ENCODE results near the gene CHRNB1. TPM values are rescaled to one million over a fixed set of nuclear protein-coding genes. Genes with fewer than 3 reads are reported as not detected.

The CHRNB1 gene
- total RNA-seq, 3 donors from 2014 or later (not counting 1 experiment from before 2014, with no cell fraction given), result 9.8 to 10.4 (median 10.2) TPM

- intact Hi-C loops (cut with micrococcal nuclease), result no loop called here
Observed at GRCh38 chr17:7476951-7477350, 32.1 kb downstream of the CHRNB1 start.

DNA sequence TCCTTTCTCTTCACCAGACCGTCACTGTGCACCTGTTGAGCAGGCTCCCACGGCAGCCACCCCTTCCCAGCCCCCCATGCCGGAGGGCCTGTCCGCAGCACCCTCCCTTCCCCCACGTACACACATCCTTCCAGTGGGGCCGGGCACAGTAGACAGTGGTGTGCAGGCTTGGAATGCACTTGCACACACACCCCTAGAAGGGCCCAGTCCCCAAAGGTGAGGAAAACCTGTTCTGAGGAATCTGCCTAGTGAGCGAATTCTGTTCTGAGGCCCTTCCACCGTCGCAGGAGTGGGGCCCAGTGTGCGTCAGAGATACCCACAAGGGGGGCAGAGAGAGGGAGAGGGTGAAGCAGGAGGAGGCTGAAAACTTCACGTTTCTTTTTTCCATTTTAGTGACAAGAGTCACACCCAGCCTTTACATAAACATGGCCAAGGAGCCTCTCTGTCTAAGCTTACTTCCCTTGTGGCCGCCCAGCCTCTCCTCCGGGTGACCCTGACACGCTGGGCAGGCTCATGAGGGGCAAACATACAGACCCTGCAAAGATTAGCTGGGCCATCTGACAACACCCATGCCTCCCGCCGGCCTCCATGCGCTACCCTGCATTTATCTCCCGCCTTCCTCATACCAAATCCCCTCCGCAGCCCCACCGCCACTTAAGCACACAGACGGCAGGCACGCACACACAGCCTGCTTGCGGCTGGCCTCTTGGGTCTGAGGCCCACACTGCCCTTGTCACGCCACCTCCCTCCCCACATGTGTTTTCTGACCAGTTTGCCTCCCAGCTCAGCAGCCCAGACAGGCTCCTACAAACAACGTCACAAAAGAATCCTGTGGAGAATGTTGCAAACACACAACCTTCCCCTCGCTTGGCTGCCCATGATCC is 32.8 kb downstream of the CHRNB1 start:
- Histone ChIP-seq H3K27me3 (ENCODE audit: control insufficient read depth, insufficient read depth, low read length) (no peaks in the 10 kb centered on the region), H3K36me3 (ENCODE audit: control insufficient read depth, insufficient read depth, low read length) (no peaks in the 10 kb centered on the region), H3K4me1 (ENCODE audit: control insufficient read depth, insufficient read depth, low read length) (peaks cover 54% of the 10 kb centered on the region), H3K4me3 (ENCODE audit: low read length) (peak overlapping the region; percentile 74), H3K27ac (ENCODE audit: low read length) (peak overlapping the region; percentile 94), H3K9me3 (ENCODE audit: control insufficient read depth, insufficient read depth, low read length) (no peaks in the 10 kb centered on the region)
- peak in 2 of 3 donors; percentile 10 to 16 for ATAC-seq
- H3K27ac Mint-ChIP-seq, result peak overlapping the region; percentile 98 to 100
- H3K4me3 Mint-ChIP-seq, result peak overlapping the region; percentile 97
- DNase-seq, result peak; percentile 43 to 68
- TF ChIP-seq CTCF (IDR thresholded peaks at IDR 0.05), result no peak
- intact Hi-C loops (cut with micrococcal nuclease), result no loop called here
- peaks cover 57 to 70% of the 10 kb centered on the region in 2 donors for H3K4me1 Mint-ChIP-seq
- H3K27me3 Mint-ChIP-seq (ENCODE audit: low read depth in 2 of 2), result no peaks in the 10 kb centered on the region
- 30% methylated on average over 26 of the region's 26 CpGs for WGBS (ENCODE audit: insufficient coverage)
- no peaks in the 10 kb centered on the region for H3K9me3 Mint-ChIP-seq
- no peaks in the 10 kb centered on the region for H3K36me3 Mint-ChIP-seq

More at GRCh38 chr17:7476951-7477350, 32.1 kb downstream of the CHRNB1 start:
- no peaks in the 10 kb centered on the region for H3K36me3 Mint-ChIP-seq
- no peaks in the 10 kb centered on the region for H3K27me3 Mint-ChIP-seq (ENCODE audit: low read depth in 2 of 2)
- Histone ChIP-seq H3K36me3 (ENCODE audit: control insufficient read depth, insufficient read depth, low read length) (no peaks in the 10 kb centered on the region), H3K4me3 (ENCODE audit: low read length) (no peak overlapping the region), H3K27ac (ENCODE audit: low read length) (peak overlapping the region; percentile 94), H3K27me3 (ENCODE audit: control insufficient read depth, insufficient read depth, low read length) (no peaks in the 10 kb centered on the region), H3K9me3 (ENCODE audit: control insufficient read depth, insufficient read depth, low read length) (no peaks in the 10 kb centered on the region), H3K4me1 (ENCODE audit: control insufficient read depth, insufficient read depth, low read length) (peaks cover 56% of the 10 kb centered on the region)
- peaks cover 56 to 67% of the 10 kb centered on the region in 2 donors for H3K4me1 Mint-ChIP-seq
- no peak for TF ChIP-seq CTCF (IDR thresholded peaks at IDR 0.05)
- H3K27ac Mint-ChIP-seq, result peak overlapping the region; percentile 98 to 100
- no peaks in the 10 kb centered on the region for H3K9me3 Mint-ChIP-seq
- no peak for ATAC-seq
- no peak for DNase-seq
- H3K4me3 Mint-ChIP-seq, result peak overlapping the region; percentile 97
- 94% methylated on average over 5 of the region's 5 CpGs for WGBS (ENCODE audit: insufficient coverage)

DNA sequence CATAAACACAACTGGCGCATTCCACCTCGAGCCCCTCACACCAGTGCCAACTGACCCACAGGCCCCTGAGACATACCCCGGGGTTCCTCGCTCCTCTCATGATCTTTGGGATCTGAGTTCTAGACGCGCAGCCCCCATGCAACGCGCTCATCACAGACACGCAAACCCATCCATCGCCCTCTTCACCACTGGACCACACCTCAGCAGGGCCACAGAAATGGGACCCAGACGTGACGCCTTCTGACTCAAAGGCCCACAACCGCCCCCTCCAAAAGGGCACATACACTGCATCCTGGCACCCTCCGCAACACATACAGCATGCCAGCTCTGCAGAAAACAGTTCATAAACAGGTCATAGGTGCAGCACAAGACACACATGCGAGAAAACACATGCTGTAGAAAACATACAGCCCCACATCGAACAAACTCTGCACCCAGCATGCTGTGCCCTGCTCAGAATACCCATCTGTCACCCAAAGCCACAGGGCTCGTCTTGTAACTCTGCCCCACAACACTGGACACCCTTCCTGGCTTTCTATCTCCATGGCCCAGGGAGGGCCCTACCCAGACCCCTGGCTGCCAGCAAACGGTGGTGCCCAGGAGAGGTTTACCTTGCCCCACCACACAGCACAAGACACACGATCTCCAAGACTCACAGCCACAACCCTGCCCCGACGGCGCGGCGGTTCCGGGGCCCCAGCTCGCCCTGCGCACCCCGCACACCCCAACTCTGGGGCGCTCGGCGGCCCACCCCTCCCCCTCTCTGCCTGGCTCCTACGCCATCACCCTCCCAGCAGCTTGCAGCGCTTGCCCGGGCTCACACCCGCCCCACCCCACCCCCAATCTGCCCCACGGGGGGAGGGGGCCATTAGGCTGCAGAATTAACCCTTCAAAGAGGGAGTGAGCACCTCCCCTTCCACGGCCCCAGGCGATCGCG is 33.7 kb downstream of the CHRNB1 start:
- Histone ChIP-seq H3K36me3 (ENCODE audit: control insufficient read depth, insufficient read depth, low read length) (no peaks in the 10 kb centered on the region), H3K4me1 (ENCODE audit: control insufficient read depth, insufficient read depth, low read length) (peaks cover 63% of the 10 kb centered on the region), H3K9me3 (ENCODE audit: control insufficient read depth, insufficient read depth, low read length) (no peaks in the 10 kb centered on the region), H3K27me3 (ENCODE audit: control insufficient read depth, insufficient read depth, low read length) (no peaks in the 10 kb centered on the region), H3K4me3 (ENCODE audit: low read length) (peak overlapping the region; percentile 74), H3K27ac (ENCODE audit: low read length) (peak overlapping the region; percentile 94)
- Mint-ChIP-seq H3K36me3 (no peaks in the 10 kb centered on the region), H3K4me3 (peak overlapping the region; percentile 97), H3K9me3 (no peaks in the 10 kb centered on the region), H3K4me1 (peaks cover 66 to 79% of the 10 kb centered on the region in 2 donors), H3K27me3 (ENCODE audit: low read depth in 2 of 2) (no peaks in the 10 kb centered on the region), H3K27ac (peak overlapping the region; percentile 98 to 100)
- TF ChIP-seq CTCF (IDR thresholded peaks at IDR 0.05), result no peak
- WGBS (ENCODE audit: insufficient coverage), result 17% methylated on average over 40 of the region's 40 CpGs
- intact Hi-C loops (cut with micrococcal nuclease), result no loop called here
- DNase-seq (peak; percentile 74 to 85), ATAC-seq (peak; percentile 38 to 68 (median 45))

All from natural killer cell (primary cell).